GM21390 (cell line): ENCODE measurements around the gene MCCD1.
"Not testable (repeated sequence)": the region's sequence is repeated elsewhere in the genome, so short reads cannot be mapped to it uniquely, and the experiment has no call there.

ENCODE experiments used
- ATAC-seq: cut with Tn5 transposase; IDR thresholded peaks from one replicate; pipeline ENCODE4 v1.9.1; 2021; ENCODE audit not compliant: unreplicated experiment

The MCCD1 gene

GRCh38 chr6:31541658-31542521 lies 13.1 kb downstream of the MCCD1 start, which contains the start of gene DDX39B:
Gene DDX39B (minus strand): TSS chr6:31542003. CDS start chr6:31540532, 1,471 bp downstream.
- ATAC-seq: peak; percentile 62

- no peak for ATAC-seq
Measured at GRCh38 chr6:31543639-31544038, 14.9 kb downstream of the MCCD1 start.

GRCh38 chr6:31544676-31545075 lies 15.9 kb downstream of the MCCD1 start:
- ATAC-seq: no peak

GRCh38 chr6:31545291-31545690 lies 16.5 kb downstream of the MCCD1 start:
- no peak for ATAC-seq

- ATAC-seq: peak; percentile 43
Measured at GRCh38 chr6:31546339-31546957, 17.7 kb downstream of the MCCD1 start, which contains the start of gene ATP6V1G2. Gene ATP6V1G2 (minus strand): TSS chr6:31546608. CDS start chr6:31546559, 49 bp downstream.

GRCh38 chr6:31546958-31547726 lies 18.4 kb downstream of the MCCD1 start, which contains the start of gene NFKBIL1:
Gene NFKBIL1 (plus strand): TSS chr6:31547608. CDS start chr6:31547695, 87 bp downstream.
- ATAC-seq: no peak

- ATAC-seq: no peak
Measured at GRCh38 chr6:31547727-31548543, 19.2 kb downstream of the MCCD1 start.

GRCh38 chr6:31548544-31548873 lies 19.7 kb downstream of the MCCD1 start:
- no peak for ATAC-seq

- ATAC-seq: not testable (repeated sequence)
Measured at GRCh38 chr6:31551371-31551770, 22.6 kb downstream of the MCCD1 start.

GRCh38 chr6:31556307-31556706 lies 27.5 kb downstream of the MCCD1 start:
- no peak for ATAC-seq

GRCh38 chr6:31557443-31558317 lies 28.9 kb downstream of the MCCD1 start:
- no peak for ATAC-seq

- ATAC-seq: no peak
Measured at GRCh38 chr6:31558318-31558625, 29.5 kb downstream of the MCCD1 start.

- ATAC-seq: no peak
Measured at GRCh38 chr6:31558631-31559500, 30.1 kb downstream of the MCCD1 start.

GRCh38 chr6:31559606-31559957 lies 30.8 kb downstream of the MCCD1 start:
- ATAC-seq: no peak

- ATAC-seq: peak; percentile 48
Measured at GRCh38 chr6:31559958-31560696, 31.4 kb downstream of the MCCD1 start.

GRCh38 chr6:31560697-31561058 lies 31.9 kb downstream of the MCCD1 start:
- ATAC-seq: no peak

- no peak for ATAC-seq
Measured at GRCh38 chr6:31567531-31568370, 39.0 kb downstream of the MCCD1 start.
